ENCODE results near the gene WDFY4. TPM values are rescaled to one million over a fixed set of nuclear protein-coding genes. Genes with fewer than 3 reads are reported as not detected.

The WDFY4 gene
- polyA plus RNA-seq, 2 of the 4 experiments (the other 2 are of a cell fraction), result not detected

DNA sequence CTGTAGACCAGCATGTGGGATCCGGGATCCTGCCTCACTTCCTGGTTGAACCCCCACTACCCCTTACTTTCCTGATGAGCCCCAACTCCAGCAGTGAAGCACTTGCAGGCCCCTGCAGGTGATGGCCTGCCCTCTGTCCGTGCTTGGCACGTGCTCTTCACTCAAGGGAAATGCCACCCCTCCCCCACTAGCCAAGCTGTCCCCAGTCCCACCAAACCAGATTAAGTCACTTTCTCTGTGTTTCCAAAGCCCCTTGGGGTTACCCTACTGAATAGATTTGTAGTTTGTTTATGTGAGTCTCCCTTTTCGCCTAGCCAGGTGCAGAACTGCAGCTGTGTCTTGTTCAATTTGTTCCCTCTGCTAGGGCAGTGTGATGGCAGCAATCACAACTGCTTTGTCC is 121.7 kb downstream of the WDFY4 start:
- 44% methylated on average over 4 of the region's 4 CpGs for WGBS (ENCODE audit: missing lambda C conversion rate)
- Histone ChIP-seq H3K9me3 (no peaks in the 10 kb centered on the region), H3K4me1 (no peaks in the 10 kb centered on the region), H3K4me3 (no peak overlapping the region), H3K27ac (no peak overlapping the region), H3K4me2 (no peak overlapping the region)
- FAIRE-seq (no peak), DNase-seq (ENCODE audit: low read depth in 1 of 2, low spot score in 1 of 2) (no peak), ATAC-seq (no peak)
- TF ChIP-seq CBX2 (IDR thresholded peaks at IDR 0.05; ENCODE audit: borderline replicate concordance, low read depth), result no peak
- TF ChIP-seq RCOR1 (IDR thresholded peaks at IDR 0.05; ENCODE audit: low read depth, low read length), result no peak
- TF ChIP-seq, protein P1, sequence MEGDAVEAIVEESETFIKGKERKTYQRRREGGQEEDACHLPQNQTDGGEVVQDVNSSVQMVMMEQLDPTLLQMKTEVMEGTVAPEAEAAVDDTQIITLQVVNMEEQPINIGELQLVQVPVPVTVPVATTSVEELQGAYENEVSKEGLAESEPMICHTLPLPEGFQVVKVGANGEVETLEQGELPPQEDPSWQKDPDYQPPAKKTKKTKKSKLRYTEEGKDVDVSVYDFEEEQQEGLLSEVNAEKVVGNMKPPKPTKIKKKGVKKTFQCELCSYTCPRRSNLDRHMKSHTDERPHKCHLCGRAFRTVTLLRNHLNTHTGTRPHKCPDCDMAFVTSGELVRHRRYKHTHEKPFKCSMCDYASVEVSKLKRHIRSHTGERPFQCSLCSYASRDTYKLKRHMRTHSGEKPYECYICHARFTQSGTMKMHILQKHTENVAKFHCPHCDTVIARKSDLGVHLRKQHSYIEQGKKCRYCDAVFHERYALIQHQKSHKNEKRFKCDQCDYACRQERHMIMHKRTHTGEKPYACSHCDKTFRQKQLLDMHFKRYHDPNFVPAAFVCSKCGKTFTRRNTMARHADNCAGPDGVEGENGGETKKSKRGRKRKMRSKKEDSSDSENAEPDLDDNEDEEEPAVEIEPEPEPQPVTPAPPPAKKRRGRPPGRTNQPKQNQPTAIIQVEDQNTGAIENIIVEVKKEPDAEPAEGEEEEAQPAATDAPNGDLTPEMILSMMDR (IDR thresholded peaks at IDR 0.05), result no peak
- TF ChIP-seq ZNF302 (CRISPR knock-in tag; IDR thresholded peaks at IDR 0.05), result no peak
- TF ChIP-seq HOXB13 (CRISPR knock-in tag; IDR thresholded peaks at IDR 0.05; ENCODE audit: low read depth), result no peak
- TF ChIP-seq TP53 (CRISPR knock-in tag; IDR thresholded peaks at IDR 0.05), result no peak
- no peak for TF ChIP-seq POLR2A (IDR thresholded peaks at IDR 0.05; ENCODE audit: low read length)
- TF ChIP-seq RNF2 (IDR thresholded peaks at IDR 0.05; ENCODE audit: borderline replicate concordance, low read depth), result no peak
- TF ChIP-seq RFX5 (IDR thresholded peaks at IDR 0.05), result no peak
- TF ChIP-seq, protein P2, sequence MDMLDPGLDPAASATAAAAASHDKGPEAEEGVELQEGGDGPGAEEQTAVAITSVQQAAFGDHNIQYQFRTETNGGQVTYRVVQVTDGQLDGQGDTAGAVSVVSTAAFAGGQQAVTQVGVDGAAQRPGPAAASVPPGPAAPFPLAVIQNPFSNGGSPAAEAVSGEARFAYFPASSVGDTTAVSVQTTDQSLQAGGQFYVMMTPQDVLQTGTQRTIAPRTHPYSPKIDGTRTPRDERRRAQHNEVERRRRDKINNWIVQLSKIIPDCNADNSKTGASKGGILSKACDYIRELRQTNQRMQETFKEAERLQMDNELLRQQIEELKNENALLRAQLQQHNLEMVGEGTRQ (IDR thresholded peaks at IDR 0.05), result no peak
- ChIA-PET POLR2A (no interaction called here), CTCF (interaction anchor here (1.0 kb wide), 1 partner anchor 150 kb away, joined by 3 read pairs; no protein-coding TSS in a partner anchor)

DNA sequence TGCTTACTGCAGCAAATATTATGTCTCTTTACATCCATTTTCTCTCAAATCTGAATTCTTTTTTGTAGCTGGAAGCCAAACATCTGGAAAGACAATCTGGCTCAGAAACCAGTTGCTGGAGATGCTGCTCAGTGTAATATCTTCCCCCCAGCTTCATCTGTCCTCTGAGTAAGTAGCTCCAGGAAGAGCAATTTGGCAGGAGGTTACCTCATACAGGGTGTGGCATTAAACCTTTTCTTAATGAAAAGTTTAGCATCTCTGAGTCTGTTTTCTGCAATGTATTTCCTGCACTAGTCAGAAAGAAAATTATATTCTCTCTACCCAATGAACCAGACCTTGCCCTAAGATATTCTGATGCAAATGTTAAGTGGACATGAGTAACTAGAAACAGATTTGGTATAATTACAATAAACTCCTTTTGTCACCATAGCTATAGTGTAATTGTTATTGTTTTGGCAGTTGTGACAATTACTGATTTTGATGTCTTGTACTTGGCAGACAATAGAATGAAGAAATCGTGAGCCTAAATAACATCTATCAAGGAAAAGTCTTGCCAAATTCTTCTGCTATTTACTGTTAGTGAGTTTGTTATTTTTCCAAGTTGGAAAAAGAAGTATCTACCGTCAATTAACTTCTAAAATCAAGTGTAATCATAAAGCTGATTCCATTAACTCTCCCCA is 123.3 kb downstream of the WDFY4 start:
- no peak for FAIRE-seq
- 0% methylated on average over 2 of the region's 2 CpGs for WGBS (ENCODE audit: missing lambda C conversion rate)
- POLR2A ChIA-PET, result no interaction called here
- no peak for ATAC-seq
- TF ChIP-seq TFCP2L1 (CRISPR knock-in tag; IDR thresholded peaks at IDR 0.05) (no peak), EHF (CRISPR knock-in tag; IDR thresholded peaks at IDR 0.05) (no peak), CHD2 (IDR thresholded peaks at IDR 0.05; ENCODE audit: low read length, partially characterized antibody) (no peak), KDM1A (IDR thresholded peaks at IDR 0.05; ENCODE audit: low read depth) (no peak), MAZ (IDR thresholded peaks at IDR 0.05; ENCODE audit: borderline replicate concordance, low read depth, low read length) (no peak), JUNB (IDR thresholded peaks at IDR 0.05) (no peak), EHMT2 (IDR thresholded peaks at IDR 0.05; ENCODE audit: low read depth) (no peak), NR3C1 (IDR thresholded peaks at IDR 0.05) (no peak)
- TF ChIP-seq, protein P3, sequence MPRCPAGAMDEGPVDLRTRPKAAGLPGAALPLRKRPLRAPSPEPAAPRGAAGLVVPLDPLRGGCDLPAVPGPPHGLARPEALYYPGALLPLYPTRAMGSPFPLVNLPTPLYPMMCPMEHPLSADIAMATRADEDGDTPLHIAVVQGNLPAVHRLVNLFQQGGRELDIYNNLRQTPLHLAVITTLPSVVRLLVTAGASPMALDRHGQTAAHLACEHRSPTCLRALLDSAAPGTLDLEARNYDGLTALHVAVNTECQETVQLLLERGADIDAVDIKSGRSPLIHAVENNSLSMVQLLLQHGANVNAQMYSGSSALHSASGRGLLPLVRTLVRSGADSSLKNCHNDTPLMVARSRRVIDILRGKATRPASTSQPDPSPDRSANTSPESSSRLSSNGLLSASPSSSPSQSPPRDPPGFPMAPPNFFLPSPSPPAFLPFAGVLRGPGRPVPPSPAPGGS (IDR thresholded peaks at IDR 0.05), result no peak
- TF ChIP-seq, protein P4, sequence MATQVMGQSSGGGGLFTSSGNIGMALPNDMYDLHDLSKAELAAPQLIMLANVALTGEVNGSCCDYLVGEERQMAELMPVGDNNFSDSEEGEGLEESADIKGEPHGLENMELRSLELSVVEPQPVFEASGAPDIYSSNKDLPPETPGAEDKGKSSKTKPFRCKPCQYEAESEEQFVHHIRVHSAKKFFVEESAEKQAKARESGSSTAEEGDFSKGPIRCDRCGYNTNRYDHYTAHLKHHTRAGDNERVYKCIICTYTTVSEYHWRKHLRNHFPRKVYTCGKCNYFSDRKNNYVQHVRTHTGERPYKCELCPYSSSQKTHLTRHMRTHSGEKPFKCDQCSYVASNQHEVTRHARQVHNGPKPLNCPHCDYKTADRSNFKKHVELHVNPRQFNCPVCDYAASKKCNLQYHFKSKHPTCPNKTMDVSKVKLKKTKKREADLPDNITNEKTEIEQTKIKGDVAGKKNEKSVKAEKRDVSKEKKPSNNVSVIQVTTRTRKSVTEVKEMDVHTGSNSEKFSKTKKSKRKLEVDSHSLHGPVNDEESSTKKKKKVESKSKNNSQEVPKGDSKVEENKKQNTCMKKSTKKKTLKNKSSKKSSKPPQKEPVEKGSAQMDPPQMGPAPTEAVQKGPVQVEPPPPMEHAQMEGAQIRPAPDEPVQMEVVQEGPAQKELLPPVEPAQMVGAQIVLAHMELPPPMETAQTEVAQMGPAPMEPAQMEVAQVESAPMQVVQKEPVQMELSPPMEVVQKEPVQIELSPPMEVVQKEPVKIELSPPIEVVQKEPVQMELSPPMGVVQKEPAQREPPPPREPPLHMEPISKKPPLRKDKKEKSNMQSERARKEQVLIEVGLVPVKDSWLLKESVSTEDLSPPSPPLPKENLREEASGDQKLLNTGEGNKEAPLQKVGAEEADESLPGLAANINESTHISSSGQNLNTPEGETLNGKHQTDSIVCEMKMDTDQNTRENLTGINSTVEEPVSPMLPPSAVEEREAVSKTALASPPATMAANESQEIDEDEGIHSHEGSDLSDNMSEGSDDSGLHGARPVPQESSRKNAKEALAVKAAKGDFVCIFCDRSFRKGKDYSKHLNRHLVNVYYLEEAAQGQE (IDR thresholded peaks at IDR 0.05), result no peak
- TF ChIP-seq, protein P2 (IDR thresholded peaks at IDR 0.05), result no peak
- no peak overlapping the region for H3K4me2 ChIP-seq
- CTCF ChIA-PET, result interaction anchor here (0.9 kb wide), 1 partner anchor 10 kb away, joined by 3 read pairs; no protein-coding TSS in a partner anchor
- H3K27ac ChIP-seq, result no peak overlapping the region
- no peak for DNase-seq (ENCODE audit: low read depth in 1 of 2, low spot score in 1 of 2)
- H3K9me3 ChIP-seq, result no peaks in the 10 kb centered on the region
- no peaks in the 10 kb centered on the region for H3K4me1 ChIP-seq
- H3K4me3 ChIP-seq, result no peak overlapping the region
